ENCODE data around the gene CASP2. TPM values are rescaled to one million over a fixed set of nuclear protein-coding genes. Genes with fewer than 3 reads are reported as not detected.

Gene CASP2
- total RNA-seq, 1 donor from 2014 or later, result 55.3 TPM

DNA sequence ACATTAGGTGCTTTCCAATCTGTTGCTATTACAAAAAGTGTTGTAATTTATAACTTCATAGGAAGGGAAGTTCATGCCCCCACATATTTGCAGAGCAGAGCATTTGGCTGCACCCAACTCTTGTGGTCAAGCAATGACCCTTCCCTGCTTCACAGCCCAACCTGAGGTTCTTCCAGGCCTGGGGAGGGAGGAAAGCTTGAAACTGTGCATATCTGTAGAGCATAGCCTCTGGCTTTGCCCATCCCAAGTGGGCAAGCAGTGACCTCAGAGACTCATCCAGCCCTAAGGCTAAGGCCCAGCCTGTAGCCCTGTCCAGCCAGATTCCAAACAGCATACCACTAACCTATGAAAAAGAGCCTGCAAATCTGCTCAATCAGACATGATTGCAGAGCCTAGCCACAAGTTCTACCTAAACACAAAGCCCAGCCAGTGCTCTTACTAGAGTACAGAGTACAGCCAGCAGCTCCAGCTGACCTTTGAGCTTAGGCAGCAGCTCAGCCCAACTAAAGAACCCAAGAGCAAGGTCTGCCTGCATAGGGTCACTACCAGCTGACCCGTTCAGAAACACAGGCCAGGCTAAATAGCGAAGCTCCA, 39.3 kb upstream of the CASP2 start:
- Mint-ChIP-seq H3K4me1 (ENCODE audit: unreplicated experiment) (no peaks in the 10 kb centered on the region), H3K9me3 (ENCODE audit: unreplicated experiment) (no peaks in the 10 kb centered on the region), H3K4me3 (ENCODE audit: unreplicated experiment) (no peak overlapping the region), H3K27ac (ENCODE audit: unreplicated experiment) (no peak overlapping the region), H3K27me3 (ENCODE audit: unreplicated experiment) (peaks cover 2% of the 10 kb centered on the region), H3K36me3 (ENCODE audit: low read depth, unreplicated experiment) (no peaks in the 10 kb centered on the region)
- TF ChIP-seq, protein P1, sequence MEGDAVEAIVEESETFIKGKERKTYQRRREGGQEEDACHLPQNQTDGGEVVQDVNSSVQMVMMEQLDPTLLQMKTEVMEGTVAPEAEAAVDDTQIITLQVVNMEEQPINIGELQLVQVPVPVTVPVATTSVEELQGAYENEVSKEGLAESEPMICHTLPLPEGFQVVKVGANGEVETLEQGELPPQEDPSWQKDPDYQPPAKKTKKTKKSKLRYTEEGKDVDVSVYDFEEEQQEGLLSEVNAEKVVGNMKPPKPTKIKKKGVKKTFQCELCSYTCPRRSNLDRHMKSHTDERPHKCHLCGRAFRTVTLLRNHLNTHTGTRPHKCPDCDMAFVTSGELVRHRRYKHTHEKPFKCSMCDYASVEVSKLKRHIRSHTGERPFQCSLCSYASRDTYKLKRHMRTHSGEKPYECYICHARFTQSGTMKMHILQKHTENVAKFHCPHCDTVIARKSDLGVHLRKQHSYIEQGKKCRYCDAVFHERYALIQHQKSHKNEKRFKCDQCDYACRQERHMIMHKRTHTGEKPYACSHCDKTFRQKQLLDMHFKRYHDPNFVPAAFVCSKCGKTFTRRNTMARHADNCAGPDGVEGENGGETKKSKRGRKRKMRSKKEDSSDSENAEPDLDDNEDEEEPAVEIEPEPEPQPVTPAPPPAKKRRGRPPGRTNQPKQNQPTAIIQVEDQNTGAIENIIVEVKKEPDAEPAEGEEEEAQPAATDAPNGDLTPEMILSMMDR (IDR thresholded peaks at IDR 0.05; ENCODE audit: unreplicated experiment), result no peak
- no peak for DNase-seq (ENCODE audit: low spot score)

DNA sequence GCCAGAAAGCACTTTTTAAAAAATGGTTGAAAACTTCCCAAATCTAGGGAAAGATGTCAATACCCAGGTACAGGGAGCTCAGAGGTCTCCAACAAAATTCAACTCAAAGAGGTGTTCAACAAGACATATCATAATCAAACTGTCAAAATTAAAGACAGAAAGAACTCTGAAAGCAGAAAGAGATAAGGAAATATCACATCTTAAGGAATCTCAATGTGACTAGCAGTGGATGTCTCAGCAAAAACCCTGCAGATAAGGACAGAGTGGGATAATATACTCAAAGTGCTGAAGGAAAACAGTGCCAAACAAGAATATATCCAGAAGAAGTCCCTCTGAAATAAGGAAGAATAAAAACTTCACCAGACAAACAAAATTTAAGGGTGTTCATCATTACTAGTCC, 38.0 kb upstream of the CASP2 start:
- Mint-ChIP-seq H3K27me3 (ENCODE audit: unreplicated experiment) (peaks cover 2% of the 10 kb centered on the region), H3K4me3 (ENCODE audit: unreplicated experiment) (no peak overlapping the region)

DNA sequence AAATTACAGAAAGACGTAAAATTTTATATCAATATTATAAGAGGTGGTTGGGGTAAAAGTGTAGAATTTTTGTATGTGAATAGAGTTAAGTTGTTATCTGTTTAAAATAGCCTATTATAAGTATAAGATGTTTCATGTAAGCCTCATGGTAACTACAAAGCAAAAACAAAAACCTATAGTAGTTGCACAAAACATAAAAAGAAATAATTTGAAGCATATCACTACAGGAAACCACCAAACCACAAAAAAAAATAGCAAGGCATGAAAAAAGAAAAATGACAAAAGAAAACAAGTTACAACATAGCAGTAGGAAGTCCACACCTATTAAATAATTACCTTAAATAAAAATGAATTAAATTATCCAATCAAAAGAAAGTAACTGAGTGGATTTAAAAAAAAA, 37.3 kb upstream of the CASP2 start:
- Mint-ChIP-seq H3K4me1 (ENCODE audit: unreplicated experiment) (peaks cover 4% of the 10 kb centered on the region), H3K36me3 (ENCODE audit: low read depth, unreplicated experiment) (no peaks in the 10 kb centered on the region), H3K9me3 (ENCODE audit: unreplicated experiment) (no peaks in the 10 kb centered on the region), H3K27ac (ENCODE audit: unreplicated experiment) (no peak overlapping the region), H3K27me3 (ENCODE audit: unreplicated experiment) (peaks cover 2% of the 10 kb centered on the region), H3K4me3 (ENCODE audit: unreplicated experiment) (no peak overlapping the region)
- TF ChIP-seq, protein P1 (IDR thresholded peaks at IDR 0.05; ENCODE audit: unreplicated experiment), result no peak
- DNase-seq (ENCODE audit: low spot score), result no peak

More for the DNA sequence above, 38.0 kb upstream of the CASP2 start:
- TF ChIP-seq, protein P1 (IDR thresholded peaks at IDR 0.05; ENCODE audit: unreplicated experiment), result no peak
- Mint-ChIP-seq H3K36me3 (ENCODE audit: low read depth, unreplicated experiment) (no peaks in the 10 kb centered on the region), H3K4me1 (ENCODE audit: unreplicated experiment) (no peaks in the 10 kb centered on the region), H3K27ac (ENCODE audit: unreplicated experiment) (no peak overlapping the region), H3K9me3 (ENCODE audit: unreplicated experiment) (no peaks in the 10 kb centered on the region)
- DNase-seq (ENCODE audit: low spot score), result no peak

DNA sequence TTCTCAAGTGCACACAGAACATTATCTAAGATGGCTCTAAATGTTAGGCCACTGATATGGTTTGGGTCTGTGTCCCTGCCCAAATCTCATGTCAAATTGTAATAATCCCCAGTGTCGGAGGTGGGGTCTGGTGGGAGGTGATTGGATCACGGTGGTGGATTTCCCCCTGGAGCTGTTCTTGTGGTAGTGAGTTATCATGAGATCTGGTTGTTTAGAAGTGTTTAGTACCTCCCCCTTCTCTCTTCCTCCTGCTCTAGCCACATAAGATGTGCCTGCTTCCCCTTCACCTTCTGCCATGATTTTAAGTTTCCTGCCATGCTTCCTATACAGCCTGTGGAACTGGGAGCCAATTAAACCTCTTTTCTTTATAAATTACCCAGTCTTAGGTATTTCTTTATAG, 36.1 kb upstream of the CASP2 start:
- no peaks in the 10 kb centered on the region for H3K9me3 Mint-ChIP-seq (ENCODE audit: unreplicated experiment)
- H3K36me3 Mint-ChIP-seq (ENCODE audit: low read depth, unreplicated experiment), result no peaks in the 10 kb centered on the region
- no peak overlapping the region for H3K4me3 Mint-ChIP-seq (ENCODE audit: unreplicated experiment)
- H3K27ac Mint-ChIP-seq (ENCODE audit: unreplicated experiment), result no peak overlapping the region
- peaks cover 1% of the 10 kb centered on the region for H3K27me3 Mint-ChIP-seq (ENCODE audit: unreplicated experiment)
- DNase-seq (ENCODE audit: low spot score), result no peak
- TF ChIP-seq, protein P1 (IDR thresholded peaks at IDR 0.05; ENCODE audit: unreplicated experiment), result no peak
- peaks cover 10% of the 10 kb centered on the region for H3K4me1 Mint-ChIP-seq (ENCODE audit: unreplicated experiment)

DNA sequence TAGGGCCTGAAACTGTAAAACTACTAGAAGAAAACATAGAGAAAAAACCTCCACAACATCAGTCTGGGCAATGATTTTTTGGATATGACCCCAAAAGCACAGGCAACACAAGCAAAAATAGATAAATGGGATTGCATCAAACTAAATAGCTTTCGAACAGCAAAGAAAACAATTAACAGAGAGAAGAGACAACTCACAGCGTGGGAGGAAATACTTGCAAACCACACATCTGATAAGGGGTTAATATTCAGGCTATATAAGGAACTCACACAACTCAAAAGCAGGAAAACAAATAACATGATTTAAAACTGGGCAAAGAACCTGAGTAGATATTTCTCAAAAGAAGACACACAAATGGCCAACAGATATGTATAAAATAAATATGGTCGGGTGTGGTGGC, 32.6 kb upstream of the CASP2 start:
- peaks cover 10% of the 10 kb centered on the region for H3K4me1 Mint-ChIP-seq (ENCODE audit: unreplicated experiment)
- DNase-seq (ENCODE audit: low spot score), result no peak
- H3K27ac Mint-ChIP-seq (ENCODE audit: unreplicated experiment), result no peak overlapping the region
- no peak overlapping the region for H3K4me3 Mint-ChIP-seq (ENCODE audit: unreplicated experiment)
- H3K36me3 Mint-ChIP-seq (ENCODE audit: low read depth, unreplicated experiment), result no peaks in the 10 kb centered on the region
- peaks cover 1% of the 10 kb centered on the region for H3K27me3 Mint-ChIP-seq (ENCODE audit: unreplicated experiment)
- H3K9me3 Mint-ChIP-seq (ENCODE audit: unreplicated experiment), result no peaks in the 10 kb centered on the region
- TF ChIP-seq, protein P1 (IDR thresholded peaks at IDR 0.05; ENCODE audit: unreplicated experiment), result no peak

Data from endothelial cell (in vitro differentiated cells).